Measurements from ENCODE around the gene CLIC5. TPM values are rescaled to one million over a fixed set of nuclear protein-coding genes. Genes with fewer than 3 reads are reported as not detected.

CLIC5 gene
- total RNA-seq, 1 donor from 2014 or later = not detected

DNA sequence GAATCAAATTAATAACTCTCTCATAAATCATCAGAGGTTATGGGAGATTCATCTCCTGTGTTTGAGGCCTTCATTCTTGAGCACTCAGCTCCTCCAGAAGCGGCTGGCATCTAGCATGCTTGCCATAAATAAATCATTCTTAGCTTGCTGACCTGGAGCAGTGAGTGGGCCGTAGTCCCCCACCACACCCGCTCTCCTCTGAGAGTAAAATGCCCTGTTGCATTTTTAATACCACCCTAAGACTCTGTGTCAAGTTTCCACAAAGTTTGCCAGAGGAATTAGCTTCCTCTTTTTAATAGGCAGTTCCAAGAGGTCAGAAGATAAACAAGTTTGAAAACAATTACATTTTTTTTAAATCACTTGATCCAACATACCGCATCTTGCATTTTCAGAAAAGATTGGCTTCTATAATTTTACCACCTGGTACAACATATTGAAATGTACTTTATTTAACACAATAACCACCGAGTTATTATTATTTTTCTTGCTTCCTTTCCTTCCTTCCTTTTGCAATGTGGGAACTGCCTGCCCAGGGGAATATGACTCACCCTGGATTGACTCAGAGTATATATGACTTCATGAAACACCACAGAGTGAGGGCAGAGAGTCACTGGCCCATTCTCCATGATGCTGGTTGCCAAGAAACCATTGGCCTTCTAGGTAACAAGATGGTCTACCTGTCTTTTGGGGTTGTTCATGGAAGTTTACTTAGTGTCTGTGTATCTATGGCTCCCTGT lies 29.4 kb upstream of the CLIC5 start:
- H3K27ac Mint-ChIP-seq (ENCODE audit: unreplicated experiment) = peak overlapping the region; percentile 75
- H3K4me3 Mint-ChIP-seq (ENCODE audit: unreplicated experiment) = no peak overlapping the region
- H3K9me3 Mint-ChIP-seq (ENCODE audit: unreplicated experiment) = no peaks in the 10 kb centered on the region
- no peak for TF ChIP-seq CTCF (IDR thresholded peaks at IDR 0.05)
- DNase-seq (ENCODE audit: extremely low spot score, unreplicated experiment) = no peak
- no peaks in the 10 kb centered on the region for H3K36me3 Mint-ChIP-seq (ENCODE audit: unreplicated experiment)
- H3K4me1 Mint-ChIP-seq (ENCODE audit: unreplicated experiment) = peaks cover 22% of the 10 kb centered on the region
- H3K27me3 Mint-ChIP-seq (ENCODE audit: unreplicated experiment) = no peaks in the 10 kb centered on the region

GRCh38 chr6:46042355-46042999 lies 26.8 kb upstream of the CLIC5 start:
- no peak for DNase-seq (ENCODE audit: extremely low spot score, unreplicated experiment)
- Mint-ChIP-seq H3K36me3 (ENCODE audit: unreplicated experiment) (no peaks in the 10 kb centered on the region), H3K4me3 (ENCODE audit: unreplicated experiment) (no peak overlapping the region), H3K27ac (ENCODE audit: unreplicated experiment) (no peak overlapping the region), H3K27me3 (ENCODE audit: unreplicated experiment) (peaks cover 9% of the 10 kb centered on the region), H3K9me3 (ENCODE audit: unreplicated experiment) (no peaks in the 10 kb centered on the region), H3K4me1 (ENCODE audit: unreplicated experiment) (peaks cover 15% of the 10 kb centered on the region)
- peak; percentile 44 for TF ChIP-seq CTCF (IDR thresholded peaks at IDR 0.05)

- Mint-ChIP-seq H3K9me3 (ENCODE audit: unreplicated experiment) (no peaks in the 10 kb centered on the region), H3K36me3 (ENCODE audit: unreplicated experiment) (no peaks in the 10 kb centered on the region), H3K4me3 (ENCODE audit: unreplicated experiment) (no peak overlapping the region)
Measured at GRCh38 chr6:46040288-46040687, 24.6 kb upstream of the CLIC5 start.

GRCh38 chr6:46039646-46040045 lies 24.0 kb upstream of the CLIC5 start:
- no peaks in the 10 kb centered on the region for H3K36me3 Mint-ChIP-seq (ENCODE audit: unreplicated experiment)
- H3K27ac Mint-ChIP-seq (ENCODE audit: unreplicated experiment) = no peak overlapping the region
- H3K9me3 Mint-ChIP-seq (ENCODE audit: unreplicated experiment) = no peaks in the 10 kb centered on the region
- TF ChIP-seq CTCF (IDR thresholded peaks at IDR 0.05) = no peak
- DNase-seq (ENCODE audit: extremely low spot score, unreplicated experiment) = no peak
- H3K4me3 Mint-ChIP-seq (ENCODE audit: unreplicated experiment) = no peak overlapping the region
- H3K4me1 Mint-ChIP-seq (ENCODE audit: unreplicated experiment) = peaks cover 7% of the 10 kb centered on the region
- peaks cover 16% of the 10 kb centered on the region for H3K27me3 Mint-ChIP-seq (ENCODE audit: unreplicated experiment)

More at GRCh38 chr6:46040288-46040687, 24.6 kb upstream of the CLIC5 start:
- TF ChIP-seq CTCF (IDR thresholded peaks at IDR 0.05) = no peak
- Mint-ChIP-seq H3K27me3 (ENCODE audit: unreplicated experiment) (peaks cover 15% of the 10 kb centered on the region), H3K27ac (ENCODE audit: unreplicated experiment) (no peak overlapping the region), H3K4me1 (ENCODE audit: unreplicated experiment) (peaks cover 14% of the 10 kb centered on the region)
- DNase-seq (ENCODE audit: extremely low spot score, unreplicated experiment) = no peak

GRCh38 chr6:46036911-46037310 lies 21.3 kb upstream of the CLIC5 start:
- Mint-ChIP-seq H3K27ac (ENCODE audit: unreplicated experiment) (no peak overlapping the region), H3K4me3 (ENCODE audit: unreplicated experiment) (no peak overlapping the region), H3K27me3 (ENCODE audit: unreplicated experiment) (peaks cover 23% of the 10 kb centered on the region), H3K36me3 (ENCODE audit: unreplicated experiment) (no peaks in the 10 kb centered on the region), H3K4me1 (ENCODE audit: unreplicated experiment) (no peaks in the 10 kb centered on the region), H3K9me3 (ENCODE audit: unreplicated experiment) (no peaks in the 10 kb centered on the region)
- DNase-seq (ENCODE audit: extremely low spot score, unreplicated experiment) = no peak
- no peak for TF ChIP-seq CTCF (IDR thresholded peaks at IDR 0.05)
